ENCODE measurements around the gene RPIA.
A peak's percentile ranks its signal among the peaks of the same experiment; 100 is the strongest.

RPIA gene

DNA sequence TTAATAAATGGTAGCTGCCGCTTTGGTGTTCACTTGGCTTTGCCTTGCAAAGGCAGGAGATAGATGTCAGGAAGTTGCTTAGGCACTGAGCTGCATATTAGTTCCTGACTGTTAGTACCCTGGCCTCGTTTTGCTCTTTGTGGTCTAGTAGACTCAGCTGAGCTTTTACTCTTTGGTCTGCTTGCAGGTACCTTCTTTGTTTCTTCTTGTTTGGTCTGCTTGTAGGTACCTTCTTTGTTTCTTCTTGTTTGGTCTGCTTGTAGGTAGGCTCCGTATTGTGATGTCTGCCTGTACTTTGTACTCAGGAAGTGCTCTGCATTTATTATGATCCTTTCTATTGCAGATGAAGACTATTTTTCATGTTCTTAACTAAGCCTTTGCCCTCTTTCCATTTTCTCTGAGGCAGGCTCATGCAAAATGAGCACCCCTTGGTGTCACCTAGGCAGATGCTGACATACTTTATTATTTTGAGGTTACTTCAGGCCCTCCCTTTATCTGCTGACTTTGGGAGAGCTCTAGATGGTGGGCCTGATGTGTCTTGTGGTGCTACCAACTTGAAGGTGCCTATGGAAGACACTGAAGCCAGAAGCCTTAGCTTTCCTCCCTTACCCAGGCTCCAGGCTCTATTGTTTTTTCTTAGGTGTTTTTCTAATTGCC lies 6.0 kb downstream of the RPIA start:
- H3K36me3 Mint-ChIP-seq = peaks cover 27% of the 10 kb centered on the region
- DNase-seq = no peak
- H3K9me3 Mint-ChIP-seq = peaks cover 3% of the 10 kb centered on the region
- no peaks in the 10 kb centered on the region for H3K27me3 Mint-ChIP-seq
- peak overlapping the region; percentile 71 for H3K27ac Mint-ChIP-seq
- peak overlapping the region; percentile 4 for H3K4me3 Mint-ChIP-seq
- CTCF ChIA-PET = interaction anchor here (1.0 kb wide), 1 partner anchor 26 kb away, joined by 3 read pairs; no protein-coding TSS in a partner anchor
- H3K4me1 Mint-ChIP-seq = peaks cover 29% of the 10 kb centered on the region

DNA sequence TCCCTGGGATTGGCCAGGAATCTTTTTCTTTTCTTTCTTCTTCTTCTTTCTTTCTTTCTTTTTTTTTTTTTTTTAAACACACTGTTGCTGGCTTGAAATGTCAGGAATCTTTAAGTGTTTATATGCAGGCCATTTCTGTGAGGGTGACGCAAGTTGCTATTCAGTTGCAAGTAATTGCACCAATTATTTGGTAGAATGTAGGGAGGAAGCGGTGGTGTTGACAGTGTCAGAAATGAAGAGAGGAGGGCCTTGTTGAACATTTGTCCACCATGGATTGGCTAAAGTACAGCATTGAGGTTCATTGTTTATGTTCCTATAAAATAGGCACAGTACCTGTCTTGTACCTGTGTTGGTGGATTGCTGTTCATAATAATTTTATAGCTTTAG lies 6.5 kb downstream of the RPIA start:
- peaks cover 24% of the 10 kb centered on the region for H3K4me1 Mint-ChIP-seq
- no peaks in the 10 kb centered on the region for H3K27me3 Mint-ChIP-seq
- H3K9me3 Mint-ChIP-seq = peaks cover 3% of the 10 kb centered on the region
- CTCF ChIA-PET = interaction anchor here (1.0 kb wide), 1 partner anchor 26 kb away, joined by 3 read pairs; no protein-coding TSS in a partner anchor
- peaks cover 32% of the 10 kb centered on the region for H3K36me3 Mint-ChIP-seq
- no peak overlapping the region for H3K27ac Mint-ChIP-seq
- H3K4me3 Mint-ChIP-seq = no peak overlapping the region
- no peak for DNase-seq

DNA sequence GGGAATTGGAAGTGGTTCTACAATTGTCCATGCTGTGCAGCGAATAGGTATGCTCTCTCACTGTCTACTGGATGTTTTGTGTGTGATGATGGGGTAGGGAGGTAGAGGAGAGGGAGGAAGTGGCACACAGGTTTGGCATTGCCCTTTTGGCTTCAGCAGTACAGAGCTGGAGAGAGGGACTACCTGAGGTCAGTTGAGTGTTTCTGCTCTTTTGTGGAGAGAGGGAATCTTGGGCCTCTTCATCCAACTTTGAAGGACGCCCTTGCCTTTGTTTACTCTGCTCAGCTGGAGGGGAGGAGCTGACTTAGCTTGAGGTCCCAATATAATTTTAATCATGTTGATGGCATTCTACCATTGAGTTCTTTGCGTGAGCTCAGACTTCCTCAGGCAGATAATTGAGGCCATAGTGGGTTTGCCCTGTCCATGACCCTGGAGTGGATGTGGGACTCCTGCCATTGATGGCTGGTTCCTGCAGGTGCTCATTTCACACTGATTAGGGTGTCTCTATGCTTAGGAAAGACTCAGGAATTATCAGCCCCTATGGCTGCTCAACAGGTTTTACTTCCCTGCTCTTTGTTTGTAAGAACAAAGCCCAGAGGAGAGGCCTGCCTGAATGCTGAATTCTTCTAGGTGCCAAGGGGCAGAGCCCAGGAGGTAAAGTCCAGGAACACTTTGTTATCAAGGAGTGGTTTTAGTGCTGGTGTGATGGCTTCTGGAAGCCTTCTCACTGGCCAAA lies 7.2 kb downstream of the RPIA start:
- no peaks in the 10 kb centered on the region for H3K27me3 Mint-ChIP-seq
- DNase-seq = no peak
- peaks cover 3% of the 10 kb centered on the region for H3K9me3 Mint-ChIP-seq
- H3K36me3 Mint-ChIP-seq = peaks cover 36% of the 10 kb centered on the region
- H3K4me1 Mint-ChIP-seq = peaks cover 18% of the 10 kb centered on the region
- no peak overlapping the region for H3K27ac Mint-ChIP-seq
- no peak overlapping the region for H3K4me3 Mint-ChIP-seq
- CTCF ChIA-PET = interaction anchor here (0.5 to 1.0 kb wide), 3 partner anchors 27 to 147 kb away, joined by 3 to 4 read pairs (median 3); no protein-coding TSS in a partner anchor

DNA sequence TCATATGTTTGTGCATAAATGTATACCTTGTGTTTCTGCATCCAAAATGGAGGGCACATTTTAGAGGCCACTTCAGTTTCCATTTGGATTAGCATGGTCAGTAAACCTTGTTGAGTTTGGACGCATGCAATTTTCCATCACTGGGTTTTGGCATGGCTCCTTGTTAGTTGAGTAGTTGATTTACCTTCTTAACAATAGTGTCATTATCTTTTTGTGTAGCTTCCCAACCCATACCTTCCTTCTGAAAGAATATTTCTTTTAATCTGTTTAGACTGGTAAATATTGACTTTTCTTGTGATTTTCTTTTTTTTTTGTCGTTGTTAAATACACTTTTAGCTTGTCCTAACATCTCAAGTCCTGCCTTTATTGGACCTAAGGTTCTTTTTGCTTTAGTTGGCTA lies 15.5 kb downstream of the RPIA start:
- H3K9me3 Mint-ChIP-seq = peaks cover 16% of the 10 kb centered on the region
- H3K27ac Mint-ChIP-seq = no peak overlapping the region
- peaks cover 40% of the 10 kb centered on the region for H3K36me3 Mint-ChIP-seq
- H3K4me1 Mint-ChIP-seq = no peaks in the 10 kb centered on the region
- H3K27me3 Mint-ChIP-seq = no peaks in the 10 kb centered on the region
- no peak overlapping the region for H3K4me3 Mint-ChIP-seq
- CTCF ChIA-PET = no interaction called here
- DNase-seq = no peak

DNA sequence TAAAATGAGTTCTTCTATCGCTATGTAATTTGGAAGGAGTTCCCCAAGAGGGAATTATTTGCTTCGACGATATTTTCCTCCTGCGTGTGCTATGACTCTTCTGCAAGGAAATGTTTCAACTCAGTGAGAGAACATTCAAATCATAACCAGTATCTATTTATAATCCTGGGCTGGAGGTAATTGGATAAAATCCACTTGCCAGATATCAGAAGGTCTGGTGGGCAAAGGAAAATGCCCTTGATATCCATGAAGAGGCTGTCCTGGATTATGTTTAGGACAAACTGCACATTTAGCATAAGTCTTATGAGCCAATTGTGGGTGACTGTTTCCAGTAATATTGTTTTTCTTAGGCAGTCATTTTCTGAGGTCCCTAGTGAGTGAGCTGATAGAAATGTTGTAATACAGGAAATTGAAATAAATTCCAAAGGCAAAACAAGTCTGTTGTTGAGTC lies 17.7 kb downstream of the RPIA start:
- no peaks in the 10 kb centered on the region for H3K27me3 Mint-ChIP-seq
- H3K36me3 Mint-ChIP-seq = peaks cover 21% of the 10 kb centered on the region
- H3K4me3 Mint-ChIP-seq = no peak overlapping the region
- CTCF ChIA-PET = no interaction called here
- no peak overlapping the region for H3K27ac Mint-ChIP-seq
- no peak for DNase-seq
- peaks cover 9% of the 10 kb centered on the region for H3K9me3 Mint-ChIP-seq
- H3K4me1 Mint-ChIP-seq = no peaks in the 10 kb centered on the region

DNA sequence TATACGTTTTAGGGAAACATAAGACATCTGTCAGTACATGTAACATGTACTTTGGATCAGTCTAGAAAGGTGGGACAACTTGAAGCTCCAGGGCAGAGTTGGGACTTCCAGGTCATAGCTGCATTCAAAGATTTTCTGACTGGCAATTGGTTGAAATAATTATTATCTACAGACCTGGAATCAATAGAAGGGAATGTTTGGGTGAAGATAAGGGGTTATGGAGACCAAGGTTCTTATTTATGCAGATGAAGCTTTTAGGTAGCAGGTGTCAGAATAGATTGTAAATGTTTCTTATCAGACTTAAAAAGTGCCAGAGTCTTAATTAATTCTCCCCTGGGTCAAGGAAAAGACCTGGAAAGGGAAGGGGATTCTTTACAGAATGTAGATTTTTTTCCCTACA lies 19.8 kb downstream of the RPIA start:
- no peak for DNase-seq
- CTCF ChIA-PET = no interaction called here
- H3K9me3 Mint-ChIP-seq = no peaks in the 10 kb centered on the region
- H3K4me1 Mint-ChIP-seq = no peaks in the 10 kb centered on the region
- no peaks in the 10 kb centered on the region for H3K27me3 Mint-ChIP-seq
- no peak overlapping the region for H3K27ac Mint-ChIP-seq
- H3K4me3 Mint-ChIP-seq = no peak overlapping the region
- H3K36me3 Mint-ChIP-seq = peaks cover 7% of the 10 kb centered on the region

DNA sequence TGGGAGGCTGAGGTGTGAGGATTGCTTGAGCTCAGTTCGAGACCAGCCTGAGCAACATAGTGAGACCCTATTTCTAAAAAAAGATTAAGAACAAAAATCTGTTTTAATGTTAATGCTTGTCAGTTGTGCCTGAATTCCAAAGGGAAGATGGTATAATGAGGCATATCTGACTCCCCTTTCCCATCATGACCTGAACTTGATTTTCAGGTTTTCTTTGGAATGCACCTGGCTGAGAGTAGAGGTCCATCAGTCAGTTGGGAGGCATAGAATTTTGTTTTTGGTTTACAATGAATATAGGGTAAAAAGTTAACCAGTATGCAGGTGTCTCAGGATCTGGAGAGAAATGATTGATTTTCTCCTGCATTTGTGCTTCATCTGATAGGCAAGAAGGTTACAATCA lies 20.4 kb downstream of the RPIA start:
- CTCF ChIA-PET = no interaction called here
- H3K27ac Mint-ChIP-seq = no peak overlapping the region

DNA sequence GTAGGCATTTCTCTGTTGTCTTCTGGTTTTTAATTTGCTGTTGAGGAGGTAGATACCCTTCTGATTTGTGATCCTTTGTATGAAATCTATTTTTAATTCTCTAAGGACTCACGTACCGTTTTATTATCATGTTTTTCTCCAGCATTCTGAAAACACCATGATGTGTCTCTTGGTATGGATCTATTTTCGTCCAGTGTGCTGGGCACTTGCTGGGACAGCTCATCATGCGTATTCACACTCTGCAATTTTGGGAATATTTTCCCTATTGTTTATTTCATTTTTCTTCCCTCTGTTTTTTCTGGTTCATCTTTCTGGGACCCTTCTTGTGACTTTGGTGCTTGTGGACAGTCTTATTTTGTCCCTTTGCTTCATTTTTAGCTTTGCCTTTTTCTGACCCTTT lies 21.9 kb downstream of the RPIA start:
- H3K4me3 Mint-ChIP-seq = no peak overlapping the region
- DNase-seq = no peak
- H3K4me1 Mint-ChIP-seq = no peaks in the 10 kb centered on the region
- CTCF ChIA-PET = no interaction called here
- peaks cover 16% of the 10 kb centered on the region for H3K36me3 Mint-ChIP-seq
- no peaks in the 10 kb centered on the region for H3K27me3 Mint-ChIP-seq
- peaks cover 12% of the 10 kb centered on the region for H3K9me3 Mint-ChIP-seq
- H3K27ac Mint-ChIP-seq = no peak overlapping the region

More for the DNA sequence above, 20.4 kb downstream of the RPIA start:
- no peak for DNase-seq
- peaks cover 2% of the 10 kb centered on the region for H3K9me3 Mint-ChIP-seq
- no peak overlapping the region for H3K4me3 Mint-ChIP-seq
- peaks cover 7% of the 10 kb centered on the region for H3K36me3 Mint-ChIP-seq
- H3K27me3 Mint-ChIP-seq = no peaks in the 10 kb centered on the region
- no peaks in the 10 kb centered on the region for H3K4me1 Mint-ChIP-seq

DNA sequence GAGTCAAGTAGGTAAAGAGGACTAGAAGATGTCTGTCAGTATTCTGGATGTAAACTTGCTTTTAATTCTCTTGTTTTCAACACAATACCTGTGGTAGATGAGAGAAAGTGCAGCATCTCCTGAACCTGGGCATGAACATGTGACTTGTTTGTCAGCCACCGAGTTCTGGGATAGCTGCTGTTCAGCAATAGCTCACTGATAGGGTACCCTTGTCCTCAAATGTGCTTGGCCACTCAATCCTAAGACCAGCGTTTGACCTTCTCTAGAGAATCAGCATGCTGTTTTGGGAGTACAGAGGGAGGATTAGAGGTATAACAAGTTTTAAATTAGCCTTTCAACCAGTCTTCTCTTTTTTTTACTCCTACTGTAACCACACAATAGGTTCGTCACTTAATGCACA lies 23.2 kb downstream of the RPIA start:
- no peak overlapping the region for H3K27ac Mint-ChIP-seq
- peaks cover 14% of the 10 kb centered on the region for H3K9me3 Mint-ChIP-seq
- H3K4me3 Mint-ChIP-seq = no peak overlapping the region
- H3K27me3 Mint-ChIP-seq = no peaks in the 10 kb centered on the region
- no peaks in the 10 kb centered on the region for H3K4me1 Mint-ChIP-seq
- DNase-seq = no peak
- peaks cover 16% of the 10 kb centered on the region for H3K36me3 Mint-ChIP-seq
- CTCF ChIA-PET = interaction anchor here (1.8 kb wide), 1 partner anchor 25 kb away, joined by 5 read pairs; no protein-coding TSS in a partner anchor

DNA sequence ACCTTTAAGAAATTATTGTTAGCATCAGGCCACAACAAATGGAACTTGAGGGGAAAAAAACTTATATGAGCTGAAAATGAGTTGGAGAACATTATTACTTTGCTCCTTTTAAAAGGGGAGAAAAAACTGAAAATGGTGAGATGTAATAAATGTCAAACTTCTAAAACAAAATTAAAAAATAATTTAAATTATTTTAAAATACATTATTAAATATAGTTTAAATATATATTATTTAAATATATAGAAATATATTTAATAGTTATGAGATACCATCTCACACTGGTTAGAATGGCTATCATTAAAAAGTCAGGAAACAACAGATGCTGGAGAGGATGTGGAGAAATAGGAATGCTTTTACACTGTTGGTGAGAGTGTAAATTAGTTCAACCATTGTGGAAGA lies 28.9 kb downstream of the RPIA start:
- CTCF ChIA-PET = no interaction called here
- H3K4me1 Mint-ChIP-seq = no peaks in the 10 kb centered on the region

DNA sequence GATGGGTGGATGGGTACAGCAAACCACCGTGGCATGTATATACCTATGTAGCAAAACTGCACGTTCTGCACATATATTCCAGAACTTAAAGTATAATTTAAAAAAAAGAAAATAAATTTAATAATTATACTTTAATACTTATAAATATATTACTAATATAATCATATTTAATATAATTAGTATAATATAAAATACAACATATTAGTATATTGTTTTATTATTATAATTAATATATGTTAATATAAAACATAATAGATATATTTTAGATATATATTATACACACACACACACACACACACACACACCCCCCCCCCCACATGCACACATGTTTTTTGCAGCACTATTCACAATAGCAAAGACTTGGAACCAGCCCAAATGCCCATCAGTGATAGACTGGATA lies 29.8 kb downstream of the RPIA start:
- no peak overlapping the region for H3K4me3 Mint-ChIP-seq
- no peaks in the 10 kb centered on the region for H3K27me3 Mint-ChIP-seq
- DNase-seq = no peak
- CTCF ChIA-PET = no interaction called here
- H3K36me3 Mint-ChIP-seq = peaks cover 16% of the 10 kb centered on the region
- no peaks in the 10 kb centered on the region for H3K4me1 Mint-ChIP-seq
- H3K27ac Mint-ChIP-seq = no peak overlapping the region
- peaks cover 16% of the 10 kb centered on the region for H3K9me3 Mint-ChIP-seq

More for the DNA sequence above, 28.9 kb downstream of the RPIA start:
- H3K27ac Mint-ChIP-seq = no peak overlapping the region
- no peak overlapping the region for H3K4me3 Mint-ChIP-seq
- peaks cover 16% of the 10 kb centered on the region for H3K9me3 Mint-ChIP-seq
- peaks cover 20% of the 10 kb centered on the region for H3K36me3 Mint-ChIP-seq
- no peaks in the 10 kb centered on the region for H3K27me3 Mint-ChIP-seq
- DNase-seq = no peak

DNA sequence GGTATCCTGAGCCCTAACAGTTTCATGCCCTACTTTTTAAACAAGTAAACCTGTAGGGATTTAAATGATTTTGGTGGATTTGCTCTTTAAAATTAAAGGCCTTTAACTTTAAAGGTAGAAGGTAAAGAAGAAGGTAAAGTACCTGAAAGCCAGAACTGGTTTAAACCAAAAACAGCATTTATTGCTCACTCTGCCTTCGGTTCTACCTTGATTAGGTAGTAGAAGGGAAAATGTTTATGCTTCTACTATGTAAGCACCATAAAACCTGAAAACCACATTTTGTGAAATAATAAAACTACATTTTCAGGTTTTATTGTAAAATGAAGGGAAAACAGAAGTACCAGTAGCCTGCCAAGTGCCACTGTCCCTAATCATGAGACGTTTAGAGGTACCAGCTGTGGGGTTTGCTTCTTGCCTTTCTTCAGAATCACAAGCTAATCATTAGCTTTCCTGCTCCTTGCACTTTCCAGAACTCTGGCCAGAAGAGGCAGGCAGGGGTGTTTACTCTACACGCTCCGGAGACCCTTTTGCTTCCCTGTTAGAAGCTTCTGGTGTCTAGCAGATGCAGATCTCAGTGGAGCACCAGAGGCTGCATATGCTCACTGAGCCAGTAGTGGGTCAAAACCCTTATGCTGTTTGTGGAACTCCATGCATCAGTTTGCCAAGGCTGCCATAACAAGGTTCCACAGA lies 33.3 kb downstream of the RPIA start:
- no peak overlapping the region for H3K27ac Mint-ChIP-seq
- H3K4me3 Mint-ChIP-seq = no peak overlapping the region
- H3K36me3 Mint-ChIP-seq = peaks cover 11% of the 10 kb centered on the region
- CTCF ChIA-PET = interaction anchor here (0.5 kb wide), 1 partner anchor 11 kb away, joined by 4 read pairs; no protein-coding TSS in a partner anchor
- H3K27me3 Mint-ChIP-seq = no peaks in the 10 kb centered on the region
- no peak for DNase-seq
- peaks cover 2% of the 10 kb centered on the region for H3K9me3 Mint-ChIP-seq
- H3K4me1 Mint-ChIP-seq = peaks cover 4% of the 10 kb centered on the region

DNA sequence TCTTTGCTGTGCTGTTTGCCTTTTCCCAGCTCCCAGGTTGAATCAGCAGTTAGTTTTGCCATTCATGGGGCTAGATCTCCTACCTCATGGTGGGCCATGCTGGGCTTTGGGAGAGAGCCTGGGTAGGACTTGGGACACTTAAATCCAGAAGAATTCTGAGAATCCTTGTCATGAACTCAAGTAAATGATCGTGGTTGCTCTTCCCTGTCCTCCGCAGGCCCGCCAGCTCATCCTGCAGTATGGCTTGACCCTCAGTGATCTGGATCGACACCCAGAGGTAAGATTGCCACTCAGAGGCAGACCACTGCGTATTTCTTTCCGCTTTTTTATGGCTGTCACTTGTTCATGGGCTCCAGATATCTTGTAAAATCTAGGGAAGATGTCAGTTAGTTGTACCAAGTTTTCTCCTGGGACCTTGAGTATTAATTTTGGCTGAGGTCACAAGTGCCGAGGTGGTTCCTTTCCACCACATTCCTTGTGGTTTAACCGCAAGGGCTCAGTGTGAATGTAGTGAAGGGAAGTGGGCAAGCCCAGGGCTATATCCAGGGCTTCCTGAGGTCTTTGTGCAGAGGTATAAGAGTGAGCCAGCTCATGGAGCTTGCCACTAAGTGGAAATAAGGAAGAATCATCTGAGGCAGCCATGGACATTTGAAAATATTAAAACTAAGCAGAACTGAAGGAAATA lies 37.7 kb downstream of the RPIA start:
- H3K36me3 Mint-ChIP-seq = peaks cover 9% of the 10 kb centered on the region
- H3K27ac Mint-ChIP-seq = no peak overlapping the region
- H3K4me3 Mint-ChIP-seq = no peak overlapping the region
- no peaks in the 10 kb centered on the region for H3K27me3 Mint-ChIP-seq
- no peaks in the 10 kb centered on the region for H3K9me3 Mint-ChIP-seq
- peaks cover 4% of the 10 kb centered on the region for H3K4me1 Mint-ChIP-seq
- CTCF ChIA-PET = interaction anchor here (1.0 kb wide), 1 partner anchor 10 kb away, joined by 3 read pairs; no protein-coding TSS in a partner anchor
- DNase-seq = no peak
